Uterus (tissue), 2 donors: ENCODE data around the gene PLEKHH3.
"Not testable (repeated sequence)": the region's sequence is repeated elsewhere in the genome, so short reads cannot be mapped to it uniquely, and the experiment has no call there.

ENCODE experiments used
- CTCF ChIP-seq, 4 experiments: fragments of 200-600 bp in 2 of 4; fragments of 450-650 bp in 2 of 4; sonication (generic) in 2 of 4; IDR thresholded peaks; one replicate each; pipeline ENCODE4 v1.5.1; 2016 to 2019; ENCODE audit warnings: antibody characterized with exemption in 4 of 4, mild to moderate bottlenecking in 2 of 4, moderate library complexity in 1 of 4
- POLR2A ChIP-seq, 2 donors: fragments of 450-650 bp; IDR thresholded peaks; one replicate each; pipeline ENCODE4 v1.6.1; 2016; ENCODE audit warnings: antibody characterized with exemption in 2 of 2, mild to moderate bottlenecking in 1 of 2, moderate library complexity in 1 of 2

DNA sequence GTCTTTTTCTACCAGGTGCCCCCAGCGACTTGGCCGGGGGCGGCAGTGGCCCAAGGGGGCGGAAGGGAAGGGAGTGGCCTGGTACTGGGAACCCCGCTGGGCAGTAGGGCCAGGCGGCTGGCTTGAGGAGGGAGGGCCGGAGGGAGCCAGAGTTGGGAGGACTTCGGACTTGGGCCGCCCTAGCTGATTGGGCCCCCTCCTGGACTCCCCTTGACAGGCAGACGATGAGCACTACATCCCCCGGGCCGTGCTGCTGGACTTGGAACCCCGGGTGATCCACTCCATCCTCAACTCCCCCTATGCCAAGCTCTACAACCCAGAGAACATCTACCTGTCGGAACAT is 16.9 kb downstream of the PLEKHH3 start:
- TF ChIP-seq CTCF, POLR2A (IDR thresholded peaks at IDR 0.05): not testable (repeated sequence)
